ENCODE results near the gene CYP27B1.
A peak's percentile ranks its signal among the peaks of the same experiment; 100 is the strongest.

Gene CYP27B1

DNA sequence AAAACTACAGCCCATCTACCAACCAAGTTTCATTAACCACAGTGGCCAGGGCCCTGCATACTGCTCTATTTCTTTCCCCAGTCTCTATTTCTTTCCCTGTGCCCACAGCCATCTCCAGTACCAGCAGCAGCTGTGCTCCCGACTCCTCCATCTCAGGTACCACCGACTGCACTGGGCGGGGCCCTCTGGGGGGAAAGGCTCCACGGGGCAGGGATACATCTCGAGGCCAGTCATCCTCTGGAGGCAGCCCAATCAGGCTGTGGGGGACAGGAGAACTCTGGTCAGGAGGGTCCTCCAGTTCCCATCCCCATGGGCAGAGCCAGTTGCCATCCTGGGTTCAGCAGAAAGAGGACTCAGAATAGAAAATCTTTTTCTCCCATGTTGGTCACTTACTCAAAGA lies 17.8 kb downstream of the CYP27B1 start:
- TF ChIP-seq SIN3A (IDR thresholded peaks at IDR 0.05; ENCODE audit: borderline replicate concordance, insufficient read depth, low read length): no peak
- TF ChIP-seq TAF1 (IDR thresholded peaks at IDR 0.05; ENCODE audit: borderline replicate concordance, insufficient read depth, low read length): no peak
- TF ChIP-seq, protein P1, sequence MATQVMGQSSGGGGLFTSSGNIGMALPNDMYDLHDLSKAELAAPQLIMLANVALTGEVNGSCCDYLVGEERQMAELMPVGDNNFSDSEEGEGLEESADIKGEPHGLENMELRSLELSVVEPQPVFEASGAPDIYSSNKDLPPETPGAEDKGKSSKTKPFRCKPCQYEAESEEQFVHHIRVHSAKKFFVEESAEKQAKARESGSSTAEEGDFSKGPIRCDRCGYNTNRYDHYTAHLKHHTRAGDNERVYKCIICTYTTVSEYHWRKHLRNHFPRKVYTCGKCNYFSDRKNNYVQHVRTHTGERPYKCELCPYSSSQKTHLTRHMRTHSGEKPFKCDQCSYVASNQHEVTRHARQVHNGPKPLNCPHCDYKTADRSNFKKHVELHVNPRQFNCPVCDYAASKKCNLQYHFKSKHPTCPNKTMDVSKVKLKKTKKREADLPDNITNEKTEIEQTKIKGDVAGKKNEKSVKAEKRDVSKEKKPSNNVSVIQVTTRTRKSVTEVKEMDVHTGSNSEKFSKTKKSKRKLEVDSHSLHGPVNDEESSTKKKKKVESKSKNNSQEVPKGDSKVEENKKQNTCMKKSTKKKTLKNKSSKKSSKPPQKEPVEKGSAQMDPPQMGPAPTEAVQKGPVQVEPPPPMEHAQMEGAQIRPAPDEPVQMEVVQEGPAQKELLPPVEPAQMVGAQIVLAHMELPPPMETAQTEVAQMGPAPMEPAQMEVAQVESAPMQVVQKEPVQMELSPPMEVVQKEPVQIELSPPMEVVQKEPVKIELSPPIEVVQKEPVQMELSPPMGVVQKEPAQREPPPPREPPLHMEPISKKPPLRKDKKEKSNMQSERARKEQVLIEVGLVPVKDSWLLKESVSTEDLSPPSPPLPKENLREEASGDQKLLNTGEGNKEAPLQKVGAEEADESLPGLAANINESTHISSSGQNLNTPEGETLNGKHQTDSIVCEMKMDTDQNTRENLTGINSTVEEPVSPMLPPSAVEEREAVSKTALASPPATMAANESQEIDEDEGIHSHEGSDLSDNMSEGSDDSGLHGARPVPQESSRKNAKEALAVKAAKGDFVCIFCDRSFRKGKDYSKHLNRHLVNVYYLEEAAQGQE (IDR thresholded peaks at IDR 0.05; ENCODE audit: insufficient read depth in 1 of 2, low read depth in 2 of 2, low read length in 2 of 2): no peak
- TF ChIP-seq FOXP2 (optimal IDR thresholded peaks at IDR 0.05; ENCODE audit: borderline replicate concordance, extremely low read depth, extremely low read length, insufficient read depth): no peak
- TF ChIP-seq POLR2AphosphoS5 (IDR thresholded peaks at IDR 0.05; ENCODE audit: low read depth, low read length): no peak; the same call in 1 of the 2 replicates

DNA sequence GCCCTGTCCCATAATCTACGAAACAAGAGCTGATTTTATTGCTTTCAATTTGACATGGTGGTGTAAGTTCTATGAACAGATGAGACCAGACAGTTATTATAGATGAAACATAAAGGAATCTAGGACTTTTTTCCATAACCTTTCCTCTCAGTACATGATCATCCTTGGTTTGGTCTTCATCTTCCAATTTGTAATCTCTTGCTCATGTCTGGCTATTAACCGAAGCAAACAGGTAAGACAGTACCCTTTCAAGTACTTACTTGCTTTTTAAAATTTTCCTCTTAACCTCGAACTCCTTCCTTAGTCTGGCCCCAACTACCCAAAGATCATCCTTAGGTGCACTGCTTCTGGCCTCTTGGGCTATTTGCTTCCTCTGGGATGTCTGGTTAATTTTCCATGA lies 20.9 kb downstream of the CYP27B1 start:
- TF ChIP-seq FOXP2 (optimal IDR thresholded peaks at IDR 0.05; ENCODE audit: borderline replicate concordance, extremely low read depth, extremely low read length, insufficient read depth) (no peak), TAF1 (IDR thresholded peaks at IDR 0.05; ENCODE audit: borderline replicate concordance, insufficient read depth, low read length) (no peak)

DNA sequence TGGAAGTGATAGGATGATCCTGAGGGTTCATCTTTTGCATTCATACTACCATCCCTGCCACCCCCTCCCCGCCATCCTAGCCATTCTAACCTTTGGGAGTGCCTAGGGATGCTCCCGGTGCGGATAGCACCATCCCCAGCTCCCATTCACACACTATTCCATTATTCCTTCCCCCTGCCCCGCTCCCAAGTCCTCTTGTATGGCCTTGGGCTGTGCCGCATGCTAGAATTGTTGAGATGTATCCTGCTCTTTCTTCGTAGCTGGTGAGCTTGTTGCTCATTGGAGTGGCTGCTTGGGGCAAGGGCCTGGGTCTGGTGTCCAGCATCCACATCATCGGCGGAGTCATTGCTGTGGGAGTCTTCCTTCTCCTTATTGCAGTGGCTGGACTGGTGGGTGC lies 21.4 kb downstream of the CYP27B1 start:
- peak; percentile 30; the same call in 1 of the 2 replicates for TF ChIP-seq POLR2AphosphoS5 (IDR thresholded peaks at IDR 0.05; ENCODE audit: low read depth, low read length)
- no peak for TF ChIP-seq FOXP2 (optimal IDR thresholded peaks at IDR 0.05; ENCODE audit: borderline replicate concordance, extremely low read depth, extremely low read length, insufficient read depth)
- no peak for TF ChIP-seq TAF1 (IDR thresholded peaks at IDR 0.05; ENCODE audit: borderline replicate concordance, insufficient read depth, low read length)

DNA sequence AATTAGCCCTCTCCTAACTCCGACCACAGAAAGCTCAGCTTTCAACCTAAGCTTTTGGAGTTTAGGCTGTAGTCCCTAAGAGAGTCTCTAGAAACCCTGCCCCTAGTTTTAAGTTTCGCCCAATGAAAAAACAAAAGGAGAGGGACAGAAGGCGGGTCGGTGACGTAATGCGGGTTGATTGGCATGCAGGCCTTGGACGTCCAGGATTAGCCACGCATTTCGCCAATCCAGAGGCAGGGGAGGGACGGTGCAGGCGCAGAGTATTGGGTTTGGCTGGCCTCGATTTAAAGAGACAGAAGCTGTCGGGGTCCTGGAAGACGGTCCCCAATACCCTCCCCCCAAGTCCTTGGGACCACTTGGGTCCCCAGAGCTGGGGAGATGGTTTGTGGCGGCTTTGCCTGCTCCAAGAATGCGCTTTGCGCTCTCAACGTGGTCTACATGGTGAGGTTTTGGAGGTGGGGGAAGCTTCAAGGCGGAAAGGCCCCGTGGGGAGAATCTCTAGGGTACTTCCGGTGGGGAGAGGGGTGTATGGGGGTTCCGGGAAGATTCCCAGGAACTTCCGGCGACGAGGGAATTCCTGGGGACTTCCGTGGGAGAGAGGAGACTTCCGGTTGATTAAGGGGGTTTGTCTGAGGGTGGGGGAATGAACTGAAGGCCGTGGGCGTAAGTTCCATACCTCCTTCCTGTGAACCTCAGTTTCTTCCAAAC lies 21.9 kb downstream of the CYP27B1 start, which contains the start of gene TSPAN31:
Gene TSPAN31, plus strand, starts transcription at position 263 of the 708 bp plus-strand sequence. Its CDS starts 116 bp downstream, at position 379.
- TF ChIP-seq SIN3A (IDR thresholded peaks at IDR 0.05; ENCODE audit: borderline replicate concordance, insufficient read depth, low read length) (no peak), POLR2AphosphoS5 (IDR thresholded peaks at IDR 0.05; ENCODE audit: low read depth, low read length) (peak; percentile 68), FOXP2 (optimal IDR thresholded peaks at IDR 0.05; ENCODE audit: borderline replicate concordance, extremely low read depth, extremely low read length, insufficient read depth) (no peak), TAF1 (IDR thresholded peaks at IDR 0.05; ENCODE audit: borderline replicate concordance, insufficient read depth, low read length) (peak; percentile 42; the same call in 1 of the 2 replicates)

DNA sequence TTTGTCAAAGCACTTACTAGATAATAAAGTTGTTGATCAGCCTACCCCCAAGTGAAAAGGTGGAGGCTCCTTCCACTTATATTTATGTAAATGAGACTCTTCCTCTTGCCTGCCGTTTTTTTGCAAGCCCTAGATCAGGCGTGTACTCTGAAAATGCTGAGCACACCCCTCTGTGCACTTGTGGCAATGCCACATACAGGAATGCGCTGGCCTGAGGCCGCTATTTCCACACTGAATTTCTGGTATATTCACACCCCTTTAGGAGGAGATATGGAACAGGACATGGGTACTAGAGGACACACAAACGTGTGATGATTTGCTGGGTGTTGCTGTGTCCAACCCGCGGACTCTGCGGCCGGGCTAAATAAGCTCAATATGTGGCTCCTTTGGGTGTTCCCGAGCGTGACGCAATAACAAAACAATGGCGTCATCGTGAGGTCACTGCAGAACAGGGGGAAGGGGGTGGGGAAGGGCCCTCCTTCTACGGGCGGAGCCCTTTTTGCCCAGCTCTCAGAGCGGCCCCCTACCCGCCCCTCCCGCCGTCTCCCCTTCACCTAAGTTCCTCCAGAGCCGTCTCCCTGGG lies 22.6 kb downstream of the CYP27B1 start:
- TF ChIP-seq, protein P1 (IDR thresholded peaks at IDR 0.05; ENCODE audit: insufficient read depth in 1 of 2, low read depth in 2 of 2, low read length in 2 of 2): no peak

DNA sequence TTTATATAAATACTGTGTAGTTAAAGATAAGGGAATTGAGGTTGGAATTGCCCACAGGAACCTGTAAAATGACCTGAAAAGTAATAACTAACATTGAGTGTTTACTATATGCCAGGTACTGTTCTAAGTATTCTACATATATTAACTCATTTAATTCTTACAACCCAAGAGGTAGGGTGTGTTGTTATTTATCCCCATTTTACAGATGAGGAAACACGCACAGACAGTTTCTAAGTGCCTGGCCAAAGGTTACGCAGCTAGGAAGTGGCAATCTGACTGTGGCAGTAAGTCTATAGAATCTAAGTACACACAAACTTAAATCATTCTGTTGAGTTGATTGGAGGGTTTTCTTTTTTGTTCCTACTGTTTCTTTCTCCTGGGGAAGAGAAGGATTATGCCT lies 23.1 kb downstream of the CYP27B1 start:
- no peak for TF ChIP-seq SIN3A (IDR thresholded peaks at IDR 0.05; ENCODE audit: borderline replicate concordance, insufficient read depth, low read length)
- no peak for TF ChIP-seq POLR2AphosphoS5 (IDR thresholded peaks at IDR 0.05; ENCODE audit: low read depth, low read length)
- no peak for TF ChIP-seq TAF1 (IDR thresholded peaks at IDR 0.05; ENCODE audit: borderline replicate concordance, insufficient read depth, low read length)
- TF ChIP-seq, protein P1 (IDR thresholded peaks at IDR 0.05; ENCODE audit: insufficient read depth in 1 of 2, low read depth in 2 of 2, low read length in 2 of 2): no peak
- no peak for TF ChIP-seq FOXP2 (optimal IDR thresholded peaks at IDR 0.05; ENCODE audit: borderline replicate concordance, extremely low read depth, extremely low read length, insufficient read depth)

Measured in PFSK-1 (cell line).